ENCODE results near the gene MLANA.

MLANA gene

DNA sequence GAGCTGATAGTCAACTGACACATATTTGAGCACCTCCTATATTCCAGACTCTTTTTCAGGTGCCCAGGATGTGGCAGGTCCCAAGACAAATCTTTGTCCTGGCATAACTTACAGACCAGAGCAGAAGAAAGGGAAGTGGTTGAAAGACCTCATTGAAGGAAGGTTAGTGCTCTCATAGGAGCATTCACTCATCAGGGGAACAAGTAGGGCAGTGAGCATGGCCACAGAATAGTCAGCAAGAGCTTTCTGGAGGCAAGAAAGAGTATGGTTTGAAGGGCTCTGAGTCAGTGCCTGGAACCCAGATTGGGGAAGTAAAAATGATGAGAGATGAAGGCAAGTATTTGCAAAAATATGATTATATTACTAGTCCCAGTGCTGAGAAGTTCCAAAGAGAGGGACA is 32.8 kb upstream of the MLANA start:
- TF ChIP-seq, protein P1, sequence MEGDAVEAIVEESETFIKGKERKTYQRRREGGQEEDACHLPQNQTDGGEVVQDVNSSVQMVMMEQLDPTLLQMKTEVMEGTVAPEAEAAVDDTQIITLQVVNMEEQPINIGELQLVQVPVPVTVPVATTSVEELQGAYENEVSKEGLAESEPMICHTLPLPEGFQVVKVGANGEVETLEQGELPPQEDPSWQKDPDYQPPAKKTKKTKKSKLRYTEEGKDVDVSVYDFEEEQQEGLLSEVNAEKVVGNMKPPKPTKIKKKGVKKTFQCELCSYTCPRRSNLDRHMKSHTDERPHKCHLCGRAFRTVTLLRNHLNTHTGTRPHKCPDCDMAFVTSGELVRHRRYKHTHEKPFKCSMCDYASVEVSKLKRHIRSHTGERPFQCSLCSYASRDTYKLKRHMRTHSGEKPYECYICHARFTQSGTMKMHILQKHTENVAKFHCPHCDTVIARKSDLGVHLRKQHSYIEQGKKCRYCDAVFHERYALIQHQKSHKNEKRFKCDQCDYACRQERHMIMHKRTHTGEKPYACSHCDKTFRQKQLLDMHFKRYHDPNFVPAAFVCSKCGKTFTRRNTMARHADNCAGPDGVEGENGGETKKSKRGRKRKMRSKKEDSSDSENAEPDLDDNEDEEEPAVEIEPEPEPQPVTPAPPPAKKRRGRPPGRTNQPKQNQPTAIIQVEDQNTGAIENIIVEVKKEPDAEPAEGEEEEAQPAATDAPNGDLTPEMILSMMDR (IDR thresholded peaks at IDR 0.05): no peak
- H3K27ac ChIP-seq: no peak overlapping the region
- no peak overlapping the region for H3K4me3 ChIP-seq
- no peak for DNase-seq (ENCODE audit: low spot score)

DNA sequence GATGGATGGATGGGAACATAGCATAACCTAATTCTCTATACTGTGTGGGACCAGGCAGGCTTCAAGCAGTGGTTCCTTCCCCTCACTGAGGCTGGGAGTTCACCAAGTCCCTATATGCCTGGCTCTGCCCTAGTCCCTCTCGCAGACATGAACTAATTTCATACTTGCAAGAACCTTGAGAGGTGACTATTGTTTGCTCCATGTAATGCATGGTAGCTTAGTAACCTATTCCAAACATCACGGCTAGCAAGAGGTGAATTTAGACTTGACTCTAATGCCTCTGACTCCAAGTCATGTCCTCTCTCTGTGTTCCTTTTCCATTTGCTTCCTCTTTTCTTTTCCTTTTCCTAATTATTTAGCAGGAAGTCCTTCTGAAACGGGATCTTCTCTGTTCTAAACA is 31.9 kb upstream of the MLANA start:
- TF ChIP-seq, protein P1 (IDR thresholded peaks at IDR 0.05): no peak
- DNase-seq (ENCODE audit: low spot score): no peak
- no peak overlapping the region for H3K27ac ChIP-seq
- H3K4me3 ChIP-seq: no peak overlapping the region

DNA sequence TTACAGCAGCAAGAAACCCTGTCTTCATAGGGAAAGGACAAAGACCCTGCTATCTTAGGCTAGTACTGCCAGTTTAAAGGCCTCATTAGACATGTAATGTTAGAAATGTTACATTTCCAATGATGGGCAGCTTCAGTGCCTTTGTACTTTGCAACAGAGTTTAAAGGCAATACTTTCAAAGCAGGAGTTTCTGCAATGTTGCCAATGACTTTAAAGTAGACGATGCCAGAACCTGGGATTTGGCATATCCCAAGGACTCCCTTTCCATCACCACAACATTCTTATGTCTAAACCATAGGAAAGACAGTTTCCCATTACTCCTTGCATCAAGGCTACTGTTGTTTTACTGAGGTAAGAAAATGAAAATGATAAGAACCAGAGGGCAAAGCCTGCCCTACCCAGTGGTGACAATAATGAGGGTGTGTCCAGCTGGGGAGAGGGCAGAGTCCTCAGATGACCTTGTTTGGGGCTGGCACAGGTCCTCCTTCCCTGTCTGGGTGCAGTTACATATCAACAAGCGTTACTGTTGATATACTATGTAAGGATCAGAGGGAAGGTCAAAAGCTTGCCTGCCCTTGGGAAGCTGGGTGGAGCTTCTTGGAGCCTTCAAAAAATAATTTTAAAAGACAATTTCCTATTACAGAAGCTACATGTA is 27.5 kb upstream of the MLANA start:
- no peak for DNase-seq (ENCODE audit: low spot score)
- H3K27ac ChIP-seq: no peak overlapping the region

DNA sequence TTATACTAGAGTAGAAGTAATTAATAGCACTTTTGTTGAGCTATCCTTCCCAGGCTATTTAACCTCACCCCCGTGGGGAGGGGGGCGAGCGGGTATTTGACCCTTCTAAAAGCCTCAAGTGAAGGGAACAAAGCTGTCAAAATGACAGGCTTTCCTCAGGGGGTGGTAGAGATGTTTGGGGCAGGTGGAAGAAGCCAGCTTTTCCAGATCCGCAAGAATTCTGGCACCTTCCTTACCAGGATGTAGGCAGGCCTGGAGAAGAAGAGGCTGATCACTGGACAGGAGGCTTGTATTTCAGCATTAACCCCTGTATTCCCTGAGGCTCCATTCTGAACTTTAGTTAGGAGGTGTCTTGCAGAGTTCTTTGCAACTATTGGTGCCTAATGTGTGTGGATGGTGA is 26.2 kb upstream of the MLANA start:
- DNase-seq (ENCODE audit: low spot score): no peak
- no peak overlapping the region for H3K27ac ChIP-seq
- H3K4me3 ChIP-seq: no peak overlapping the region
- TF ChIP-seq, protein P1 (IDR thresholded peaks at IDR 0.05): no peak

More for the DNA sequence above, 27.5 kb upstream of the MLANA start:
- TF ChIP-seq, protein P1 (IDR thresholded peaks at IDR 0.05): no peak
- no peak overlapping the region for H3K4me3 ChIP-seq

GRCh38 chr9:5866272-5866671 is 24.4 kb upstream of the MLANA start:
- DNase-seq (ENCODE audit: low spot score): no peak
- TF ChIP-seq, protein P1 (IDR thresholded peaks at IDR 0.05): no peak
- no peak overlapping the region for H3K4me3 ChIP-seq
- no peak overlapping the region for H3K27ac ChIP-seq

DNA sequence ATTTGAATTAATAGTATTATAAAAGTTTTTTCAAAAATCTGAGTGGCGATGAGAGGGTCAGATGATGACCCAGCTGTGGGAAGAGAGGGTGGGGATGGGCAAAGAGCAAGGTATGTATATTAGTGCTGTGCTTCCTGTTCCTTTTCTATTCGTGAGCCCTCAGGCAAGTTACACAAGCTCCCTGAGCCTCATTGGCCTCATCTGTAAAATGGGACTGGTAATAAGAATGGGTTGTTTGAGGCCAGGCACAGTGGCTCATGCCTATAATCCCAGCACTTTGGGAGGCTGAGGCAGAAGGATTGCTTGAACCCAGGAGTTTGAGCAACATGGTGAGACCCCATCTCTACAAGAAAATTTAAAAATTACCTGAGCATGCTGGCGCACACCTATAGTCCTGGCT is 24.0 kb upstream of the MLANA start:
- no peak overlapping the region for H3K27ac ChIP-seq
- TF ChIP-seq, protein P1 (IDR thresholded peaks at IDR 0.05): no peak

GRCh38 chr9:5868235-5868634 is 22.5 kb upstream of the MLANA start:
- no peak for DNase-seq (ENCODE audit: low spot score)
- TF ChIP-seq, protein P1 (IDR thresholded peaks at IDR 0.05): no peak
- H3K27ac ChIP-seq: no peak overlapping the region

More for the DNA sequence above, 24.0 kb upstream of the MLANA start:
- H3K4me3 ChIP-seq: no peak overlapping the region
- no peak for DNase-seq (ENCODE audit: low spot score)

More at GRCh38 chr9:5868235-5868634, 22.5 kb upstream of the MLANA start:
- no peak overlapping the region for H3K4me3 ChIP-seq

All from coronary artery (tissue), 2 donors.